HepG2 (cell line): Measurements from ENCODE around the gene MIDN. TPM values are rescaled to one million over a fixed set of nuclear protein-coding genes. Genes with fewer than 3 reads are reported as not detected.
A peak's percentile ranks its signal among the peaks of the same experiment; 100 is the strongest.

Source experiments
- ARHGAP35 ChIP-seq: sonication (generic); formaldehyde crosslinking; IDR thresholded peaks from 2 replicates; pipeline ENCODE4 v1.9.0; 2022; ENCODE audit warnings: mild to moderate bottlenecking, inconsistent platforms, moderate library complexity, missing genetic modification reagents, borderline replicate concordance
- BATF2 ChIP-seq: sonication (generic); formaldehyde crosslinking; IDR thresholded peaks from 2 replicates; pipeline ENCODE4 v1.8.0; 2022; ENCODE audit warnings: mild to moderate bottlenecking, missing genetic modification reagents, moderate library complexity
- DMAP1 ChIP-seq: IDR thresholded peaks from 2 replicates; pipeline ENCODE4 v1.6.1; 2016
- EZH2 ChIP-seq: conservative IDR thresholded peaks from 2 replicates; pipeline ENCODE4 v1.6.1; 2012; ENCODE audit warnings: mild to moderate bottlenecking, low read depth, low read length, moderate library complexity
- FLYWCH1 ChIP-seq: sonication (generic); formaldehyde crosslinking; IDR thresholded peaks from 2 replicates; pipeline ENCODE4 v1.8.1; 2023; ENCODE audit warnings: mild to moderate bottlenecking, missing genetic modification reagents
- HNRNPK ChIP-seq: fragments of 200-400 bp; formaldehyde crosslinking; IDR thresholded peaks from 2 replicates; pipeline ENCODE4 v1.6.1; 2018; ENCODE audit warnings: low read length, low read depth, moderate library complexity, mild to moderate bottlenecking; ENCODE audit not compliant: poor library complexity, severe bottlenecking
- IRF2 ChIP-seq: IDR thresholded peaks from 2 replicates; pipeline ENCODE4 v1.6.1; 2018; ENCODE audit warnings: missing genetic modification reagents, missing compliant biosample characterization
- KDM5B ChIP-seq: sonication (generic); formaldehyde crosslinking; IDR thresholded peaks from 2 replicates; pipeline ENCODE4 v1.4.0; 2020; ENCODE audit warnings: missing genetic modification reagents, mild to moderate bottlenecking, borderline replicate concordance
- KLF12 ChIP-seq: sonication (generic); formaldehyde crosslinking; IDR thresholded peaks from 2 replicates; pipeline ENCODE4 v1.4.0; 2020; ENCODE audit warnings: missing genetic modification reagents, borderline replicate concordance
- MED8 ChIP-seq: sonication (generic); formaldehyde crosslinking; IDR thresholded peaks from 2 replicates; pipeline ENCODE4 v1.8.1; 2023; ENCODE audit warnings: mild to moderate bottlenecking, missing genetic modification reagents; ENCODE audit not compliant: insufficient replicate concordance
- SMYD3 ChIP-seq: sonication (generic); formaldehyde crosslinking; IDR thresholded peaks from 2 replicates; pipeline ENCODE4 v1.8.1; 2023; ENCODE audit warnings: mild to moderate bottlenecking, missing genetic modification reagents
- SNAPC4 ChIP-seq: sonication (generic); formaldehyde crosslinking; IDR thresholded peaks from 2 replicates; pipeline ENCODE4 v1.4.0; 2020; ENCODE audit warnings: mild to moderate bottlenecking, missing genetic modification reagents
- TEAD3 ChIP-seq: optimal IDR thresholded peaks from 2 replicates; pipeline ENCODE3; 2016; ENCODE audit warnings: borderline replicate concordance
- ZNF781 ChIP-seq: sonication (generic); formaldehyde crosslinking; IDR thresholded peaks from 2 replicates; pipeline ENCODE4 v1.5.1; 2020; ENCODE audit warnings: borderline replicate concordance, mild to moderate bottlenecking, missing genetic modification reagents; ENCODE audit errors: not compliant biosample characterization
- ZNF784 ChIP-seq: sonication (generic); formaldehyde crosslinking; IDR thresholded peaks from 2 replicates; pipeline ENCODE4 v1.5.1; 2020; ENCODE audit warnings: missing genetic modification reagents, mild to moderate bottlenecking, borderline replicate concordance
- polyA plus RNA-seq, 8 experiments: library from polyadenylated mRNA; depleted of rRNA in 3 of 8; stranded (reverse) in 7 of 8; unstranded in 1 of 8; fragments of >200 nt; fragmentation: Illumina TruSeq in 4 of 8; extraction: Trizol in 4 of 8; gene quantifications; 2 replicates each; pipeline versions ENCODE4 v1.2.1 to v1.2.3, GENCODE V29; 2011 to 2016; ENCODE audit warnings: low read depth in 4 of 8, missing spikeins in 1 of 8, mixed read lengths in 1 of 8; ENCODE audit not compliant: insufficient read depth in 1 of 8
- total RNA-seq, 5 experiments: library from RNA; depleted of rRNA; stranded (reverse); fragments of >200 nt; fragmentation: Illumina TruSeq; extraction: Trizol; gene quantifications; 2 replicates each; pipeline ENCODE4 v1.2.3, GENCODE V29; 2016; ENCODE audit warnings: low read depth in 1 of 5
- TF ChIP-seq, protein P1 (sequence below): sonication (generic); formaldehyde crosslinking; IDR thresholded peaks from 2 replicates; pipeline ENCODE4 v1.4.0; 2020; ENCODE audit warnings: mild to moderate bottlenecking, missing genetic modification reagents
- TF ChIP-seq, protein P2 (sequence below): sonication (generic); formaldehyde crosslinking; IDR thresholded peaks from 2 replicates; pipeline ENCODE4 v1.4.0; 2020; ENCODE audit warnings: mild to moderate bottlenecking, missing genetic modification reagents

Gene MIDN
- total and polyA plus RNA-seq, 2 of the 13 experiments (the other 11 are each of a cell fraction or from before 2014, with no cell fraction given): 8.4 to 18.0 TPM

GRCh38 chr19:1262623-1263123 is 14.3 kb downstream of the MIDN start (continued):
- TF ChIP-seq, protein P1, sequence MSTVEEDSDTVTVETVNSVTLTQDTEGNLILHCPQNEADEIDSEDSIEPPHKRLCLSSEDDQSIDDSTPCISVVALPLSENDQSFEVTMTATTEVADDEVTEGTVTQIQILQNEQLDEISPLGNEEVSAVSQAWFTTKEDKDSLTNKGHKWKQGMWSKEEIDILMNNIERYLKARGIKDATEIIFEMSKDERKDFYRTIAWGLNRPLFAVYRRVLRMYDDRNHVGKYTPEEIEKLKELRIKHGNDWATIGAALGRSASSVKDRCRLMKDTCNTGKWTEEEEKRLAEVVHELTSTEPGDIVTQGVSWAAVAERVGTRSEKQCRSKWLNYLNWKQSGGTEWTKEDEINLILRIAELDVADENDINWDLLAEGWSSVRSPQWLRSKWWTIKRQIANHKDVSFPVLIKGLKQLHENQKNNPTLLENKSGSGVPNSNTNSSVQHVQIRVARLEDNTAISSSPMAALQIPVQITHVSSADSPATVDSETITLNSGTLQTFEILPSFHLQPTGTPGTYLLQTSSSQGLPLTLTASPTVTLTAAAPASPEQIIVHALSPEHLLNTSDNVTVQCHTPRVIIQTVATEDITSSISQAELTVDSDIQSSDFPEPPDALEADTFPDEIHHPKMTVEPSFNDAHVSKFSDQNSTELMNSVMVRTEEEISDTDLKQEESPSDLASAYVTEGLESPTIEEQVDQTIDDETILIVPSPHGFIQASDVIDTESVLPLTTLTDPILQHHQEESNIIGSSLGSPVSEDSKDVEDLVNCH (CRISPR knock-in tag): no peak
- TF ChIP-seq DMAP1: no peak
- TF ChIP-seq SNAPC4 (CRISPR knock-in tag): no peak
- no peak for TF ChIP-seq ARHGAP35 (CRISPR knock-in tag)
- TF ChIP-seq ZNF784: no peak
- TF ChIP-seq BATF2 (CRISPR knock-in tag): no peak
- TF ChIP-seq TEAD3 (CRISPR knock-in tag): peak; percentile 84
- TF ChIP-seq KDM5B (CRISPR knock-in tag): no peak
- TF ChIP-seq, protein P2, sequence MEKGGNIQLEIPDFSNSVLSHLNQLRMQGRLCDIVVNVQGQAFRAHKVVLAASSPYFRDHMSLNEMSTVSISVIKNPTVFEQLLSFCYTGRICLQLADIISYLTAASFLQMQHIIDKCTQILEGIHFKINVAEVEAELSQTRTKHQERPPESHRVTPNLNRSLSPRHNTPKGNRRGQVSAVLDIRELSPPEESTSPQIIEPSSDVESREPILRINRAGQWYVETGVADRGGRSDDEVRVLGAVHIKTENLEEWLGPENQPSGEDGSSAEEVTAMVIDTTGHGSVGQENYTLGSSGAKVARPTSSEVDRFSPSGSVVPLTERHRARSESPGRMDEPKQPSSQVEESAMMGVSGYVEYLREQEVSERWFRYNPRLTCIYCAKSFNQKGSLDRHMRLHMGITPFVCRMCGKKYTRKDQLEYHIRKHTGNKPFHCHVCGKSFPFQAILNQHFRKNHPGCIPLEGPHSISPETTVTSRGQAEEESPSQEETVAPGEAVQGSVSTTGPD: no peak
- no peak for TF ChIP-seq ZNF781 (CRISPR knock-in tag)
- TF ChIP-seq SMYD3: no peak
- no peak for TF ChIP-seq MED8
- no peak for TF ChIP-seq FLYWCH1 (CRISPR knock-in tag)
- peak; percentile 20 for TF ChIP-seq HNRNPK
- no peak for TF ChIP-seq EZH2
- TF ChIP-seq KLF12: no peak
- TF ChIP-seq IRF2: no peak
